ENCODE measurements around the gene ZKSCAN1.

The ZKSCAN1 gene

GRCh38 chr7:100071018-100071723 lies 55.8 kb downstream of the ZKSCAN1 start:
- Histone ChIP-seq H3K27me3 (ENCODE audit: control insufficient read depth in 5 of 5, insufficient read depth in 4 of 5, low read length in 5 of 5) (no peaks in the 10 kb centered on the region), H3K9me3 (ENCODE audit: control insufficient read depth in 5 of 5, low read length in 5 of 5) (peaks cover 23 to 31% (median 30%) of the 10 kb centered on the region in 5 donors), H3K27ac (ENCODE audit: low read depth, low read length) (no peak overlapping the region), H3K9ac (ENCODE audit: low read length in 5 of 5) (no peak overlapping the region), H3K4me3 (ENCODE audit: low read depth in 1 of 5, low read length in 5 of 5) (peak overlapping the region in 4 of 5 donors; percentile 3 to 53 (median 38)), H3K36me3 (ENCODE audit: control insufficient read depth in 5 of 5, insufficient read depth in 5 of 5, low read length in 5 of 5) (peaks cover 28 to 78% (median 71%) of the 10 kb centered on the region in 5 donors), H3K4me1 (ENCODE audit: control insufficient read depth in 5 of 5, insufficient read depth in 5 of 5, low read length in 5 of 5) (peaks cover 0 to 4% (median under 1%) of the 10 kb centered on the region in 5 donors)

GRCh38 chr7:100072462-100072861 lies 57.1 kb downstream of the ZKSCAN1 start:
- Histone ChIP-seq H3K27ac (ENCODE audit: low read depth, low read length) (no peak overlapping the region), H3K4me1 (ENCODE audit: control insufficient read depth in 5 of 5, insufficient read depth in 5 of 5, low read length in 5 of 5) (peaks cover 0 to 4% (median 0%) of the 10 kb centered on the region in 5 donors), H3K27me3 (ENCODE audit: control insufficient read depth in 5 of 5, insufficient read depth in 4 of 5, low read length in 5 of 5) (no peaks in the 10 kb centered on the region), H3K36me3 (ENCODE audit: control insufficient read depth in 5 of 5, insufficient read depth in 5 of 5, low read length in 5 of 5) (peaks cover 30 to 90% (median 80%) of the 10 kb centered on the region in 5 donors), H3K9ac (ENCODE audit: low read length in 5 of 5) (no peak overlapping the region), H3K9me3 (ENCODE audit: control insufficient read depth in 5 of 5, low read length in 5 of 5) (peaks cover 23 to 31% (median 30%) of the 10 kb centered on the region in 5 donors), H3K4me3 (ENCODE audit: low read depth in 1 of 5, low read length in 5 of 5) (peak overlapping the region in 3 of 5 donors; percentile 24 to 36 (median 29))

- no peak overlapping the region for H3K27ac ChIP-seq (ENCODE audit: low read depth, low read length)
- H3K4me3 ChIP-seq (ENCODE audit: low read depth in 1 of 5, low read length in 5 of 5): no peak overlapping the region
- no peaks in the 10 kb centered on the region for H3K27me3 ChIP-seq (ENCODE audit: control insufficient read depth in 5 of 5, insufficient read depth in 4 of 5, low read length in 5 of 5)
- peaks cover 23 to 31% (median 30%) of the 10 kb centered on the region in 5 donors for H3K9me3 ChIP-seq (ENCODE audit: control insufficient read depth in 5 of 5, low read length in 5 of 5)
- no peak overlapping the region for H3K9ac ChIP-seq (ENCODE audit: low read length in 5 of 5)
- H3K4me1 ChIP-seq (ENCODE audit: control insufficient read depth in 5 of 5, insufficient read depth in 5 of 5, low read length in 5 of 5): peaks cover 4 to 13% (median 7%) of the 10 kb centered on the region in 5 donors
- peaks cover 30 to 87% (median 84%) of the 10 kb centered on the region in 5 donors for H3K36me3 ChIP-seq (ENCODE audit: control insufficient read depth in 5 of 5, insufficient read depth in 5 of 5, low read length in 5 of 5)
These were observed 59.4 kb downstream of the ZKSCAN1 start for GRCh38 chr7:100074841-100075240.

GRCh38 chr7:100075418-100075817 lies 60.0 kb downstream of the ZKSCAN1 start:
- peaks cover 30 to 81% (median 78%) of the 10 kb centered on the region in 5 donors for H3K36me3 ChIP-seq (ENCODE audit: control insufficient read depth in 5 of 5, insufficient read depth in 5 of 5, low read length in 5 of 5)

GRCh38 chr7:100077205-100077604 lies 61.8 kb downstream of the ZKSCAN1 start:
- Histone ChIP-seq H3K36me3 (ENCODE audit: control insufficient read depth in 5 of 5, insufficient read depth in 5 of 5, low read length in 5 of 5) (peaks cover 13 to 63% (median 60%) of the 10 kb centered on the region in 5 donors), H3K27me3 (ENCODE audit: control insufficient read depth in 5 of 5, insufficient read depth in 4 of 5, low read length in 5 of 5) (no peaks in the 10 kb centered on the region), H3K27ac (ENCODE audit: low read depth, low read length) (no peak overlapping the region), H3K9ac (ENCODE audit: low read length in 5 of 5) (no peak overlapping the region), H3K9me3 (ENCODE audit: control insufficient read depth in 5 of 5, low read length in 5 of 5) (peaks cover 5 to 9% (median 8%) of the 10 kb centered on the region in 5 donors), H3K4me1 (ENCODE audit: control insufficient read depth in 5 of 5, insufficient read depth in 5 of 5, low read length in 5 of 5) (peaks cover 2 to 29% (median 23%) of the 10 kb centered on the region in 5 donors), H3K4me3 (ENCODE audit: low read depth in 1 of 5, low read length in 5 of 5) (no peak overlapping the region)

More at GRCh38 chr7:100075418-100075817, 60.0 kb downstream of the ZKSCAN1 start:
- H3K9ac ChIP-seq (ENCODE audit: low read length in 5 of 5): no peak overlapping the region
- H3K4me1 ChIP-seq (ENCODE audit: control insufficient read depth in 5 of 5, insufficient read depth in 5 of 5, low read length in 5 of 5): peaks cover 7 to 18% (median 12%) of the 10 kb centered on the region in 5 donors
- H3K4me3 ChIP-seq (ENCODE audit: low read depth in 1 of 5, low read length in 5 of 5): no peak overlapping the region
- H3K9me3 ChIP-seq (ENCODE audit: control insufficient read depth in 5 of 5, low read length in 5 of 5): peaks cover 22 to 27% (median 26%) of the 10 kb centered on the region in 5 donors
- H3K27me3 ChIP-seq (ENCODE audit: control insufficient read depth in 5 of 5, insufficient read depth in 4 of 5, low read length in 5 of 5): no peaks in the 10 kb centered on the region
- no peak overlapping the region for H3K27ac ChIP-seq (ENCODE audit: low read depth, low read length)

GRCh38 chr7:100079024-100079560 lies 63.7 kb downstream of the ZKSCAN1 start:
- H3K9ac ChIP-seq (ENCODE audit: low read length in 5 of 5): peak overlapping the region in 3 of 5 donors; percentile 16 to 56 (median 41)

GRCh38 chr7:100080907-100081534 lies 65.6 kb downstream of the ZKSCAN1 start:
- H3K9ac ChIP-seq (ENCODE audit: low read length in 5 of 5): peak overlapping the region; percentile 77 to 99 (median 98)
- peaks cover 7 to 37% (median 30%) of the 10 kb centered on the region in 5 donors for H3K4me1 ChIP-seq (ENCODE audit: control insufficient read depth in 5 of 5, insufficient read depth in 5 of 5, low read length in 5 of 5)
- peak overlapping the region; percentile 92 to 98 (median 96) for H3K4me3 ChIP-seq (ENCODE audit: low read depth in 1 of 5, low read length in 5 of 5)
- peaks cover 2 to 25% (median 22%) of the 10 kb centered on the region in 5 donors for H3K36me3 ChIP-seq (ENCODE audit: control insufficient read depth in 5 of 5, insufficient read depth in 5 of 5, low read length in 5 of 5)
- no peaks in the 10 kb centered on the region for H3K27me3 ChIP-seq (ENCODE audit: control insufficient read depth in 5 of 5, insufficient read depth in 4 of 5, low read length in 5 of 5)
- H3K9me3 ChIP-seq (ENCODE audit: control insufficient read depth in 5 of 5, low read length in 5 of 5): no peaks in the 10 kb centered on the region
- H3K27ac ChIP-seq (ENCODE audit: low read depth, low read length): peak overlapping the region; percentile 60

More at GRCh38 chr7:100079024-100079560, 63.7 kb downstream of the ZKSCAN1 start:
- H3K4me1 ChIP-seq (ENCODE audit: control insufficient read depth in 5 of 5, insufficient read depth in 5 of 5, low read length in 5 of 5): peaks cover 7 to 37% (median 30%) of the 10 kb centered on the region in 5 donors
- H3K9me3 ChIP-seq (ENCODE audit: control insufficient read depth in 5 of 5, low read length in 5 of 5): no peaks in the 10 kb centered on the region
- H3K27ac ChIP-seq (ENCODE audit: low read depth, low read length): no peak overlapping the region
- peaks cover 7 to 44% (median 42%) of the 10 kb centered on the region in 5 donors for H3K36me3 ChIP-seq (ENCODE audit: control insufficient read depth in 5 of 5, insufficient read depth in 5 of 5, low read length in 5 of 5)
- no peak overlapping the region for H3K4me3 ChIP-seq (ENCODE audit: low read depth in 1 of 5, low read length in 5 of 5)
- no peaks in the 10 kb centered on the region for H3K27me3 ChIP-seq (ENCODE audit: control insufficient read depth in 5 of 5, insufficient read depth in 4 of 5, low read length in 5 of 5)

GRCh38 chr7:100081535-100082102 lies 66.2 kb downstream of the ZKSCAN1 start, which contains the start of gene ZNF3:
ZNF3 (minus strand) TSS chr7:100081723; CDS start chr7:100077357, 4,366 bp downstream.
- H3K9me3 ChIP-seq (ENCODE audit: control insufficient read depth in 5 of 5, low read length in 5 of 5): no peaks in the 10 kb centered on the region
- H3K36me3 ChIP-seq (ENCODE audit: control insufficient read depth in 5 of 5, insufficient read depth in 5 of 5, low read length in 5 of 5): peaks cover 2 to 19% (median 19%) of the 10 kb centered on the region in 5 donors
- H3K27ac ChIP-seq (ENCODE audit: low read depth, low read length): peak within 1 kb of the TSS; percentile 60
- peak within 1 kb of the TSS; percentile 92 to 98 (median 96) for H3K4me3 ChIP-seq (ENCODE audit: low read depth in 1 of 5, low read length in 5 of 5)
- peak within 1 kb of the TSS; percentile 77 to 99 (median 98) for H3K9ac ChIP-seq (ENCODE audit: low read length in 5 of 5)
- H3K4me1 ChIP-seq (ENCODE audit: control insufficient read depth in 5 of 5, insufficient read depth in 5 of 5, low read length in 5 of 5): peaks cover 7 to 37% (median 30%) of the 10 kb centered on the region in 5 donors
- H3K27me3 ChIP-seq (ENCODE audit: control insufficient read depth in 5 of 5, insufficient read depth in 4 of 5, low read length in 5 of 5): no peaks in the 10 kb centered on the region

- Histone ChIP-seq H3K27ac (ENCODE audit: low read depth, low read length) (no peak overlapping the region), H3K36me3 (ENCODE audit: control insufficient read depth in 5 of 5, insufficient read depth in 5 of 5, low read length in 5 of 5) (peaks cover 0 to 12% (median 11%) of the 10 kb centered on the region in 5 donors), H3K4me3 (ENCODE audit: low read depth in 1 of 5, low read length in 5 of 5) (peak overlapping the region in 2 of 5 donors; percentile 24 to 62), H3K9ac (ENCODE audit: low read length in 5 of 5) (no peak overlapping the region), H3K27me3 (ENCODE audit: control insufficient read depth in 5 of 5, insufficient read depth in 4 of 5, low read length in 5 of 5) (no peaks in the 10 kb centered on the region), H3K9me3 (ENCODE audit: control insufficient read depth in 5 of 5, low read length in 5 of 5) (no peaks in the 10 kb centered on the region), H3K4me1 (ENCODE audit: control insufficient read depth in 5 of 5, insufficient read depth in 5 of 5, low read length in 5 of 5) (peaks cover 7 to 38% (median 32%) of the 10 kb centered on the region in 5 donors)
These were observed 67.6 kb downstream of the ZKSCAN1 start for GRCh38 chr7:100082978-100083377.
